HG02981 (cell line): ENCODE results near the gene KRTAP4-8.
"Not testable (repeated sequence)": the region's sequence is repeated elsewhere in the genome, so short reads cannot be mapped to it uniquely, and the experiment has no call there.

Source experiments
- ATAC-seq: cut with Tn5 transposase; IDR thresholded peaks from one replicate; pipeline ENCODE4 v1.9.1; 2021; ENCODE audit warnings: mild to moderate bottlenecking, moderate library complexity; ENCODE audit not compliant: unreplicated experiment

Gene KRTAP4-8

DNA sequence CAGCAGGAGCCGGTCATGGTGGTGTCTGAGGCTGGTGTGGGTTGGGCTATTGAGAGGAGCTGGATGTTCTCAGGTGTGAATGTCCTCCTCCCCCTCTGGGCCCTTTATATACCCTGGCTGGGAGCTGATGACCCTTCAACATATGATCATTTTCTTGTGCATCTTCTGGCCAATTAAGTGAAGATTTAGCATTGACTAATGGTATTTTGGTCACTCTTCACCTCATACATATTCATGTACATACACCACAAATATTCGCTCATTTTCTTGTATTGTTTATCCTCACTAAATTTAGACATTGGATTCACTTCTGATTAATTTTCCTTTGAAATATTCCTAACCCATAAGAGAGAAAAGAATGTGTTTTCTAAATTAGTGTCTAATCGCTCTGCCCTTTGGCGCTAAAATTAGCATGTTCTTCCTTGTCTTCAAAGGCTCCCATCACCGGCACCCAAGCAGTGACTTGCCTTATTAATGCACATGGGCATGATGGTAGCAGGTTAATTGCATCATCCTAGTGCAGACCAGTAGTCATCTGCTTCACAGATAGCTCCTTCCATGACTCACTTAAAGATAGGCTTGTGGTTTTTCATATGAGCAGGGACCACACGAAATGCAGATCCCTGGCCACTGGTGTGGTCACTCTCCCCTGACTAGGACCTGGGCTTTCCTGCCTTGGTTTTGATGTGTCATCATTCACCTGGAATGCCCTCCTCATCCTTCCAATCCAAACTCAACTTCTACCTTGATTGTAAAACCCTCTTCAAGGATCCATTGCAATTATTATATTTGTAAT, 31.9 kb downstream of the KRTAP4-8 start, which contains the start of gene KRTAP2-4:
Gene KRTAP2-4 (minus strand): TSS at position 51 of the 796 bp plus-strand sequence. CDS start 34 bp downstream, at position 17.
- no peak for ATAC-seq

DNA sequence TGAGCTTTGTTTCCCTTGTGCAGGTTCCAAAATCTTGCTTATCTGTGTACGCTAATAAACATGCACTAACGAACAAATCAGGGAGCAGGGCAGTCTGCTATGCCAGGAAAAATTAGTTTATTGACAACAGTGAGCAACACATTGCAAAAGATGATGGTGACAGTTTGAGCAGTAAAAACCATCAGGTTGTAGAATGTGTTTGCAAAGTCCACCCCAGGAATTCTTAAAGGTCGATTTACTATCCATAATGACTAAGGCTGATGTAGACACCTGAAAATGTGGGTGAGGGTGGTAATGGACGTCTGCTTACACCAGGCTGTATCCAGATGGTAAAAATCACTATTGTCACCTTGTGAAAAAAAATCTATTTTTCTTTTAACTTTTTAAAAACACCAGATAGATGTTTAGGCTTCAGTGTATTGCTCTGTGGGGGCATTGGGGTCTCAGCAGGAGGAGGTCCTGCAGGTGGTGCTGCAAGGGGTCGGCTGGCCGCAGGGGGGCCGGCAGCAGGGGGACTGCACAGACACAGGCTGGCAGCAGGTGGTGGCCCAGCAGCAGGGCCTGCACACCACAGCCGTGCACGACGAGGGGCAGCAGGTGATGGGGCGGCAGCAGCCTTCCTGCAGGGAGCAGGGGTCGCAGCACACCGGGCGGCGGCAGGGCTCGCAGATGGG, 32.8 kb downstream of the KRTAP4-8 start:
- ATAC-seq = not testable (repeated sequence)

DNA sequence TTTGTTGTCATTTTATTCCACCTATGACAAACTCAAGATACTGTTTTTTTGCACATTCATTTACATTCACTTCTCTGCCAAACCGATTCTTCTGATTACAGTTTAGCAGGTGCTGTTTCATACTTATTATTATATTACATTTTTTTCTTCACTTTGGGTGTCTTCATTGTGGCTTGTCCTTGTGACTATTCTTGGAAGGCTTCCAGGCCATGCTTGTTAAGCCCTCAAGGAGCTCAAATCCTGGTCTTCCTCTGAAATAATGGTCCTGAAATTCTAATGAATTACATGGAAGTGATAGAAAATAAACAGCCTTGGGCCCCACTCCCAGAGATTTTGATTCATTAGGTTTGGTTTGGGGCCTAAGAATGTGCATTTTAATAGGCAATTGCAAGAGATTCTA, 33.6 kb downstream of the KRTAP4-8 start:
- no peak for ATAC-seq

DNA sequence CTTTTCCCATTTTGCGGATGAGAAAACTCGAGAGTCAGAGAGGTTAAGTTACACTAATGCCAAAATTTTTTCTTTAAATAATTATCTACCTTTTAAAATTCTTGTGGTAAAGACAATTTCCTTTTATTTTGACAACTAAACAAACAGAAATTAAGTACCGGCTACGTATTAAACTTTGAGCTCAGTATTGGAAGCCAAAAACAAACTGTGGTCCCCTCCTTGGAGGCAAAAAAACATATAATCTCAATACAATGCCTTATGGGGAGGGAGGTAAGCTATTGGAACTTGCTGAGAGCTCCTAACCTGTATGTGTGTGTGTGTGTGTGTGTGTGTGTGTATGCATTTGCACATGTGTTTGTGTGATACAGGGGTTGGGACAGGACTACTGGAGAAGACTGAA, 34.5 kb downstream of the KRTAP4-8 start:
- no peak for ATAC-seq

DNA sequence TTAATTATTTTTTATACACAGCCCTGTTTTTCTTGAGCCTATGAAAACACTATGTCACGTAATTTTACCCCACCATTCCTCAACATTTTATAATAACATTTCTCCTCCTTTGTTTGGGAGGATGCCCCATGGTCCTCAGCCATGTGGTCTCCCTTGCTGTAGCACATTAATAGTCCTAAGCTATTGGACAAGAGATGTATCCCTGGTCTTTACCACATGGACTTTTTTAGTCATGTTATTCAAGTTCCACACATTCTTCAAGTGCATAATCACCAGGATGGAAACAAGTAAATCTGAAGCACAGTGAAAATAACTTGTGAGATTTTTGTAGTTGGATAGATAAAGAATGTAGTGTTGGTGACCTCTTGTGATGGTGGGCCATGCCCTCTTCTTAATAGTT, 36.0 kb downstream of the KRTAP4-8 start:
- no peak for ATAC-seq

DNA sequence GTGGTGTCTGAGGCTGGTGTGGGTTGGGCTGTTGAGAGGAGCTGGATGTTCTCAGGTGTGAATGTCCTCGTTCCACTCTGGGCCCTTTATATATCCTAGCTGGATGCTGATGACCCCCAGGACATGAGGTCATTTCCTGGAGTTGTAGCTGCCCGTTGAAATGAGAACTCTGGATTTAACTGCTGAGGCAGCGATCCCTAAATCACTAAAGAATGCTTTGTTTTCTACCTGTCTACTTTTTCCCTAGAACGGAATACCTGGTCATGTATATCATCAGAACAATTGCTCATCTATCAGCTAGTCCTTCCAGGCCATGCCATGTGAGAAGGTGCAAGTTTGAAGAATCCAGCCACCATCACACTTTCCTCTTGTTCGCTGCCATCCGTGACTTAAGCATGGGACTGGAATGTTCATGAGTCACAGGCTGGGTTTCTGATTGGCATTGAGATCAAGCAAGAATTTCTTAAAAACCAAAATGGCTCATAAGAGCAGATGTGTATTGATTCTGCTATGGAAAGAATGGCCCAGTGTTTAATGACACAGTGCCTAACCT, 37.8 kb downstream of the KRTAP4-8 start, which contains the start of gene KRTAP2-3:
Gene KRTAP2-3 (minus strand): TSS at position 63 of the 553 bp plus-strand sequence. CDS start 64 bp downstream, outside the sequence.
- no peak for ATAC-seq

DNA sequence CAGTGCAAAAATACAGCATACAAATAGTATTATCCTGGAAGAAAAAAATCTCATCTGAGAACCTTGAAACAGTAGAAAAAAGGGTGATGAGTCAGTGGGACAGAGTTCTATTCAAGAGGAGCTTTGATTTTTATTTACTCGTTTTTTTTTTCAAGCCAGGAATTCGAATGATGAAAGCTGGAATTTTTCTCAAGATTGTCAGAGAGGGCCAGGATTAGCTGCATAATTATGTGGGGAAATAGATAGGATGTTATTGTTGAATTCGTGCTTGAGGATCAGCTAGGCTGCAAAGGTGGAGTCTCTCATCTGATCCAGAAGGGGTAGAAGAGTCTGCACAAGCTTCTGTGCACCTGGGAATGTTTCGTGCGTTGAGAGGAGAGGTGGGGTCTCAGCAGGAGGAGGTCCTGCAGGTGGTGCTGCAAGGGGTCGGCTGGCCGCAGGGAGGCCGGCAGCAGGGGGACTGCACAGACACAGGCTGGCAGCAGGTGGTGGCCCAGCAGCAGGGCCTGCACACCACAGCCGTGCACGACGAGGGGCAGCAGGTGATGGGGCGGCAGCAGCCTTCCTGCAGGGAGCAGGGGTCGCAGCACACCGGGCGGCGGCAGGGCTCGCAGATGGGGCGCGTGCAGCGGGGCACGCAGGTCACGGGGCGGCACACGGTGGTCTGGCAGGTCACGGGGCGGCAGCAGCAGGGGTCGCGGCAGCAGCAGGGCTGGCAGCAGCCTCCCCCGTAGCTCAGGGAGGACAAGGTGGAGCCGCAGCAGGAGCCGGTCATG, 38.5 kb downstream of the KRTAP4-8 start:
- ATAC-seq = not testable (repeated sequence)

DNA sequence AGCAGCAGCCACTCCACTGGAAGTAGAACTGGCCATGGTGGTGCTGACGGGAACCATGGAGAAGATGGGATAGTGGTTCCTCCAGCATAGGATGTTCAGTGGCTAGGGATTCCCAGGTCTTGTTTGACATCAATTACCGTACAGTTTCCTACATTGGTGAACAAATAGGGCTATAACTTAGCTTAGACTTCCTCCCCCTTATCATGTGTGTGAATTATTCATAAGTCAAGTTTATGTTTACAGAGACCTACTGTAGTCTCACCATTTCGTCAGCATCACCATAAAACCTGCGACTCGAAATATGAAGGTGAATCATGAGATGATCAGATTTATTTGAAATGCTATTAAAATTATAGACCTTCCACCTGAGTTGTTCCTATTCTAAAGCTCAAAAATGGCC, 39.2 kb downstream of the KRTAP4-8 start:
- no peak for ATAC-seq

DNA sequence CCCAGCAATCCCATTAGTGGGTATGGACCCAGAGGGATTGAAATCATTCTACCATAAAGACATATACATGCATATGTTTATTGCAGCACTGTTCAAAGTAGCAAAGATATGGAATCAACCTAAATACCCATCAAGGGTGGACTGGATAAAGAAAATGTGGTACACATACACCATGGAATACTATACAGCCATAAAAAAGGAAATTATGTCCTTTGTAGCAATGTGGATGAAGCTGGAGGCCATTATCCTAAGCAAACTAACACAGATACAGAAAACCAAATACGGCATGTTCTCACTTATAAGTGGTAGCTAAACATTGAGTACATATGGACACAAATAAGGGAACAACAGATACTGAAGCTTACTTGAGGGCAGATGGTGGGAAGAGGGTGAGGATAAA, 40.4 kb downstream of the KRTAP4-8 start:
- no peak for ATAC-seq

DNA sequence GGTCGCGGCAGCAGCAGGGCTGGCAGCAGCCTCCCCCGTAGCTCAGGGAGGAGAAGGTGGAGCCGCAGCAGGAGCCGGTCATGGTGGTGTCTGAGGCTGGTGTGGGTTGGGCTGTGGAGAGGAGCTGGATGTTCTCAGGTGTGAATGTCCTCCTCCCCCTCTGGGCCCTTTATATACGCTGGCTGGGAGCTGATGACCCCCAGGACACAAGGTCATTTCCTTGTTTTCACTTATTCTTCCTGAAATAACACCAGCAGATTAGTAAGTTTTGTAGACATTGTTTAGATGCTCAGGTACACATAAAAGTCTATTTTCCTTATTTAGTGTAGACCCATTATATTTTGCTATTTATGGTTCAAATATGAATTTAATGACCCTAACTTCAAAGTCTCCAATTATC, 42.8 kb downstream of the KRTAP4-8 start, which contains the start of gene KRTAP2-2:
Gene KRTAP2-2 (minus strand): TSS at position 101 of the 400 bp plus-strand sequence. CDS start 19 bp downstream, at position 82.
- not testable (repeated sequence) for ATAC-seq

DNA sequence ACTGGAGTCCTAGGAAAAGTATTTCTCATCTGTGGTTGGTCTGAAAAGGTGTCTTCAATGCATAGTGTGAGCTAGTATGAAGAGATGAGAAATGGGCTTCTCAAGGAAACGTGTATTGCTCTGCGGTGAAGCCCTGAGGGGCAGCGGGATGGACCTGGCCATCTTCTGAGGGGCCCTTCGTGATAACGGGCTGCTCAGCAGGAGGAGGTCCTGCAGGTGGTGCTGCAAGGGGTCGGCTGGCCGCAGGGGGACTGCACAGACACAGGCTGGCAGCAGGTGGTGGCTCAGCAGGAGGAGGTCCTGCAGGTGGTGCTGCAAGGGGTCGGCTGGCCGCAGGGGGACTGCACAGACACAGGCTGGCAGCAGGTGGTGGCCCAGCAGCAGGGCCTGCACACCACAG, 43.4 kb downstream of the KRTAP4-8 start:
- ATAC-seq = not testable (repeated sequence)

DNA sequence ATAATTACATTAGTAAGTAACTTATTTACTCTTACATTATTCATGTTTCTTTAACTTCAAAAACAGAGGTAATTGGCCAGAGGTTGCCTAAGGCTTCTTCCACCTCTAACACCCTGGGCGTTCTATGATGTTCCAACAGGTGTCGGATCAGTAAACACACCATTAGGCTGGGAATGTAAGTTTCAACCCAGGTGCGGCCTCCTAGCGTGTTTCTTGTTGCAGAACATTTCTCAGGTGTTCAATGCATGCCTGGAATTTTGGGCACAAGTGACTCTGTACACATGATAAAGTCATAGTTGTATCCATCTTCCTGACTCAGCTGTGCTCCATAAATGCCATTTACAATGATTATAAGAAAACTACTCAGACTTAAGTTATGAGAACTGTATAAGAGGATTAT, 43.9 kb downstream of the KRTAP4-8 start:
- no peak for ATAC-seq

DNA sequence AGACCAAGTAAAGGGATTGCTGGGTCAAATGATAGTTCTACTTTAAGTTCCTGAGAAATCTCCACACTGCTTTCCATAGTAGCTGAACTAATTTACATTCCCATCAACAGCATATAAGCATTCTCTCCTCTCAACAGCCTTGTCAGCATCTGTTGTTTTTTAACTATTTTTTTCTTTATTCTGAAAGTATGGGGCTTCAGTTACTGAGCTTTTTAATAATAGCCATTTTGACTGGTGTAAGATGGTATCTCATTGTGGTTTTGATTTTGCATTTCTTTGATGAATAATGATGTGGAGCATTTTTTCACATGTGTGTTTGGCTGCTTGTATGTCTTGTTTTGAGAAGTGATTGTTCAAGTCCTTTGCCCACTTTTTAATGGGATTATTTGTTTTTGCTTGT, 45.4 kb downstream of the KRTAP4-8 start:
- ATAC-seq = no peak

DNA sequence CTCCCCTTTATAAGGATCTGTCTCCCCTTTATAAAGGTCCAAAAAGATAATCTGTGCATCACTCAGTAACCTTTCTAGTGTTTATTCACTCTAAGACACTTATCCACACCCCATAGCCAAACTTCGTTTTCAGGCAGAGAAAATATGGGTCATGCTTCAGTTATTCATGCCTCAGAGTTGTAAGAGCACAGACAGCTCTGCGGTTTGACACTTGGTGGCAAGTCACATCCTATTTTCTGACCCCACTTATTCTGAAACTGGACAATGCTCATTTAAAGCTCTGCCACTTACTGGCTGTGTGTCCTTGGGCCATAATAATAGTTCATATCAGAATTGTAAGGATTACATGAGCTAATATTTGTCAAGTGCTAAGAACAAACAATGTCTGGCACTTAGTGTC, 48.8 kb downstream of the KRTAP4-8 start:
- ATAC-seq = no peak

DNA sequence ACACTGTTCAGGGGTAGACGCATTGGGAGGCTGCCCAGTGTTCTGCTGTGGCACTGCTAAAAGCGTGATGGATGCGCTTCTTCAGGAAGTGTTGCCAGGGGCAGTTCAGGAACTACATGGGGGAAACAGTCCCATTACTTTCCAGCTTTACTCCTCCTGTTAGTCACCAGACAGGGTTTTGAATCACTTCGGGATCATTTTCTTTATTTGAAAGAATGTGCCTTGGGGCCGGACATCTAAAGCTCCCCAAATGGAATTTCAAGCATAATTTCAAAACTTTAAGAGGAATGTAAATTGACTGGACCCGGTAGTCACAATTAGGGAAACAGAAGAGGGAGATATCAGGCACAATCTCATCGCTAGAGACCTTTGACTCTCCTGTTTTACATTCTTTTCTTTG, 49.5 kb downstream of the KRTAP4-8 start:
- ATAC-seq = no peak
